CD14-positive monocyte (primary cell): ENCODE results near the gene RIPK3. TPM values are rescaled to one million over a fixed set of nuclear protein-coding genes. Genes with fewer than 3 reads are reported as not detected.
"Not testable (repeated sequence)": the region's sequence is repeated elsewhere in the genome, so short reads cannot be mapped to it uniquely, and the experiment has no call there.

Experiments used
- DNase-seq, 3 donors: peaks; one replicate each; pipeline ENCODE4 v3.0.0-alpha.2; 2011 to 2022
- H2AFZ ChIP-seq: 2 replicates; pipeline ENCODE4 v1.6.0; 2012; ENCODE audit warnings: mild to moderate bottlenecking, low read depth, low read length, inconsistent platforms; ENCODE audit not compliant: insufficient read depth, poor library complexity, severe bottlenecking
- H3K27ac ChIP-seq, 2 donors: 1 replicate in 1 of 2; 2 replicates in 1 of 2; pipeline ENCODE4 v1.5.1; 2012 to 2013; ENCODE audit warnings: low read length in 2 of 2, control low read depth in 1 of 2, inconsistent platforms in 1 of 2, low read depth in 1 of 2, mild to moderate bottlenecking in 1 of 2
- H3K27me3 ChIP-seq, 2 donors: one replicate each; pipeline versions ENCODE4 v1.6.0 to v1.6.1; 2011 to 2013; ENCODE audit warnings: low read length in 2 of 2; ENCODE audit not compliant: control insufficient read depth in 2 of 2, insufficient read depth in 2 of 2
- H3K36me3 ChIP-seq, 2 donors: replicated peaks in 1 of 2; 1 replicate in 1 of 2; 2 replicates in 1 of 2; pipeline versions ENCODE4 v1.5.1 to v1.6.1; 2012 to 2013; ENCODE audit warnings: low read length in 2 of 2, control low read depth in 1 of 2, inconsistent platforms in 1 of 2, mild to moderate bottlenecking in 1 of 2; ENCODE audit not compliant: insufficient read depth in 2 of 2, control insufficient read depth in 1 of 2
- H3K4me1 ChIP-seq, 2 donors: 1 replicate in 1 of 2; 2 replicates in 1 of 2; pipeline versions ENCODE4 v1.5.1 to v1.6.1; 2012 to 2013; ENCODE audit warnings: low read length in 2 of 2, control low read depth in 1 of 2, inconsistent platforms in 1 of 2, mild to moderate bottlenecking in 1 of 2, moderate library complexity in 1 of 2; ENCODE audit not compliant: insufficient read depth in 2 of 2, control insufficient read depth in 1 of 2
- H3K4me2 ChIP-seq: replicated peaks from 2 replicates; pipeline ENCODE3; 2012; ENCODE audit warnings: low read length, moderate library complexity, mild to moderate bottlenecking; ENCODE audit not compliant: poor library complexity, severe bottlenecking; ENCODE audit errors: extremely low read depth
- H3K4me3 ChIP-seq, 3 experiments: fragments of 200-600 bp in 1 of 3; sonication (generic) in 1 of 3; replicated peaks in 1 of 3; 1 replicate in 2 of 3; 2 replicates in 1 of 3; pipeline ENCODE4 v1.5.1; 2011 to 2013; ENCODE audit warnings: low read length in 3 of 3, mild to moderate bottlenecking in 3 of 3, control low read depth in 2 of 3, low read depth in 2 of 3, inconsistent platforms in 1 of 3, moderate library complexity in 1 of 3
- H3K79me2 ChIP-seq: 2 replicates; pipeline ENCODE4 v1.6.0; 2012; ENCODE audit warnings: mild to moderate bottlenecking, control low read depth, inconsistent platforms, low read length, moderate library complexity; ENCODE audit not compliant: insufficient read depth
- H3K9ac ChIP-seq: 2 replicates; pipeline ENCODE4 v1.6.0; 2017; ENCODE audit warnings: low read length, mild to moderate bottlenecking; ENCODE audit not compliant: insufficient read depth, poor library complexity, severe bottlenecking
- H3K9me3 ChIP-seq, 2 donors: replicated peaks in 1 of 2; 1 replicate in 1 of 2; 2 replicates in 1 of 2; pipeline versions ENCODE4 v1.5.1 to v1.6.1; 2012 to 2013; ENCODE audit warnings: low read length in 2 of 2, control low read depth in 1 of 2; ENCODE audit not compliant: control insufficient read depth in 1 of 2, insufficient read depth in 1 of 2
- H4K20me1 ChIP-seq: 2 replicates; pipeline ENCODE4 v1.6.0; 2012; ENCODE audit warnings: mild to moderate bottlenecking, low read length, control low read depth, moderate library complexity; ENCODE audit not compliant: insufficient read depth
- H3K27ac Mint-ChIP-seq, 7 donors: one replicate each; pipeline ENCODE4 v1.8.0; 2020; ENCODE audit warnings: mild to moderate bottlenecking in 7 of 7, mixed read lengths in 7 of 7, moderate library complexity in 6 of 7, inconsistent platforms in 2 of 7
- H3K27me3 Mint-ChIP-seq, 3 donors: one replicate each; pipeline ENCODE4 v1.8.0; 2021 to 2022; ENCODE audit warnings: low read depth in 3 of 3, mild to moderate bottlenecking in 3 of 3, mixed read lengths in 3 of 3, moderate library complexity in 3 of 3, inconsistent platforms in 1 of 3
- H3K36me3 Mint-ChIP-seq, 2 donors: one replicate each; pipeline ENCODE4 v1.8.0; 2020; ENCODE audit warnings: mixed read lengths in 2 of 2, inconsistent platforms in 1 of 2, mild to moderate bottlenecking in 1 of 2
- H3K4me1 Mint-ChIP-seq: one replicate; pipeline ENCODE4 v1.8.0; 2020; ENCODE audit warnings: mild to moderate bottlenecking, mixed read lengths
- H3K4me3 Mint-ChIP-seq, 2 donors: one replicate each; pipeline ENCODE4 v1.8.0; 2020; ENCODE audit warnings: mild to moderate bottlenecking in 2 of 2, mixed read lengths in 2 of 2, moderate library complexity in 1 of 2
- H3K9me3 Mint-ChIP-seq, 7 donors: one replicate each; pipeline ENCODE4 v1.8.0; 2020 to 2022; ENCODE audit warnings: mixed read lengths in 7 of 7, mild to moderate bottlenecking in 6 of 7, moderate library complexity in 6 of 7, inconsistent platforms in 2 of 7
- WGBS: methylation state at CpG from one replicate; pipeline ENCODE4 v1.1.5; 2013; ENCODE audit warnings: missing lambda C conversion rate; ENCODE audit not compliant: insufficient coverage; 5-methylcytosine and 5-hydroxymethylcytosine counted together
- intact Hi-C, 2 donors: fragments of 100-400 bp; cut with micrococcal nuclease; formaldehyde crosslinking; loops; one replicate each; pipeline versions ENCODE4 v1.15.0 to v1.15.1; 2023
- polyA plus RNA-seq, 3 donors: library from polyadenylated mRNA; depleted of rRNA in 1 of 3; unstranded in 2 of 3; stranded (reverse) in 1 of 3; fragments of 300-500 nt in 2 of 3; fragments of >200 nt in 1 of 3; fragmentation: Illumina TruSeq in 2 of 3; gene quantifications; 1 replicate in 2 of 3; 2 replicates in 1 of 3; pipeline ENCODE4 v1.2.3, GENCODE V29; 2012 to 2021
- TF ChIP-seq, protein P1 (sequence below): fragments of 200-600 bp; IDR thresholded peaks from one replicate; pipeline ENCODE4 v1.8.0; 2022; ENCODE audit warnings: antibody characterized with exemption, mild to moderate bottlenecking

The RIPK3 gene
- polyA plus RNA-seq, 3 donors: 11.7 to 69.6 (median 11.8) TPM

- no peak overlapping the region for H3K4me2 ChIP-seq
- TF ChIP-seq, protein P1, sequence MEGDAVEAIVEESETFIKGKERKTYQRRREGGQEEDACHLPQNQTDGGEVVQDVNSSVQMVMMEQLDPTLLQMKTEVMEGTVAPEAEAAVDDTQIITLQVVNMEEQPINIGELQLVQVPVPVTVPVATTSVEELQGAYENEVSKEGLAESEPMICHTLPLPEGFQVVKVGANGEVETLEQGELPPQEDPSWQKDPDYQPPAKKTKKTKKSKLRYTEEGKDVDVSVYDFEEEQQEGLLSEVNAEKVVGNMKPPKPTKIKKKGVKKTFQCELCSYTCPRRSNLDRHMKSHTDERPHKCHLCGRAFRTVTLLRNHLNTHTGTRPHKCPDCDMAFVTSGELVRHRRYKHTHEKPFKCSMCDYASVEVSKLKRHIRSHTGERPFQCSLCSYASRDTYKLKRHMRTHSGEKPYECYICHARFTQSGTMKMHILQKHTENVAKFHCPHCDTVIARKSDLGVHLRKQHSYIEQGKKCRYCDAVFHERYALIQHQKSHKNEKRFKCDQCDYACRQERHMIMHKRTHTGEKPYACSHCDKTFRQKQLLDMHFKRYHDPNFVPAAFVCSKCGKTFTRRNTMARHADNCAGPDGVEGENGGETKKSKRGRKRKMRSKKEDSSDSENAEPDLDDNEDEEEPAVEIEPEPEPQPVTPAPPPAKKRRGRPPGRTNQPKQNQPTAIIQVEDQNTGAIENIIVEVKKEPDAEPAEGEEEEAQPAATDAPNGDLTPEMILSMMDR: no peak
Observed at GRCh38 chr14:24388474-24389179, 48.8 kb upstream of the RIPK3 start.

DNA sequence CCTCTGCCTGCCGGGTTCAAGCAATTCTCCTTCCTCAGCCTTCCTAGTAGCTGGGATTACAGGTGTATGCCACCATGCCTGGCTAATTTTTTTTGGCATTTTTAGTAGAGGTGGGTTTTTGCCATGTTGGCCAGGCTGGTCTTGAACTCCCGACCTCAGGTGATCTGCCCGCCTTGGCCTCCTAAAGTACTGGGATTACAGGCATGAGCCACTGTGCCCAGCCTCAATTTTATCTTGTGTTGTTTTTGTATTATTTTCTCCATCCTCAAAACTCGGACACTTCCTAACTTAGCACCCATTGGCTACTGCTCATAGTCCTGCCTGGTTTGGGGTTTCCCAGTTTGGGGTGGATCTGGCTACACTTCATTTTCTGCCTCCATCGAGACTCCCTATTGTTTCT lies 47.8 kb upstream of the RIPK3 start:
- H3K9ac ChIP-seq, H4K20me1 ChIP-seq, H3K4me3 Mint-ChIP-seq, H3K4me2 ChIP-seq, H3K36me3 ChIP-seq, H3K27me3 ChIP-seq, H3K9me3 Mint-ChIP-seq, H3K9me3 ChIP-seq, H3K79me2 ChIP-seq, H3K4me3 ChIP-seq, DNase-seq, H2AFZ ChIP-seq, intact Hi-C loops, H3K27ac Mint-ChIP-seq, H3K36me3 Mint-ChIP-seq, H3K27ac ChIP-seq: not testable (repeated sequence)
- 100% methylated on average over 1 of the region's 5 CpGs for WGBS
- Mint-ChIP-seq H3K27me3 (peaks cover 2 to 12% (median 5%) of the 10 kb centered on the region in 3 donors), H3K4me1 (peaks cover 13% of the 10 kb centered on the region)
- H3K4me1 ChIP-seq: peaks cover 7 to 11% of the 10 kb centered on the region in 2 donors

More at GRCh38 chr14:24388474-24389179, 48.8 kb upstream of the RIPK3 start:
- Mint-ChIP-seq H3K27ac (no peak overlapping the region), H3K4me1 (peaks cover 13% of the 10 kb centered on the region), H3K4me3 (no peak overlapping the region), H3K9me3 (no peaks in the 10 kb centered on the region), H3K36me3 (no peaks in the 10 kb centered on the region), H3K27me3 (peaks cover 2 to 12% (median 5%) of the 10 kb centered on the region in 3 donors)
- no peak for DNase-seq
- Histone ChIP-seq H2AFZ (no peak overlapping the region), H4K20me1 (no peaks in the 10 kb centered on the region), H3K9me3 (no peaks in the 10 kb centered on the region), H3K36me3 (no peaks in the 10 kb centered on the region), H3K27ac (no peak overlapping the region), H3K79me2 (no peaks in the 10 kb centered on the region), H3K4me3 (no peak overlapping the region), H3K9ac (no peak overlapping the region), H3K27me3 (no peaks in the 10 kb centered on the region), H3K4me1 (peaks cover 7 to 11% of the 10 kb centered on the region in 2 donors)
- WGBS: 93% methylated on average over 1 of the region's 2 CpGs
- intact Hi-C loops: no loop called here
